ENCODE data around the gene CD52. TPM values are rescaled to one million over a fixed set of nuclear protein-coding genes. Genes with fewer than 3 reads are reported as not detected.

CD52 gene
- total and polyA plus RNA-seq, 2 of the 13 experiments (the other 11 are each of a cell fraction or from before 2014, with no cell fraction given) = 0.32 TPM; not detected in 1

- TF ChIP-seq CTCF (CRISPR knock-in tag; IDR thresholded peaks at IDR 0.05) (peak; percentile 24; the same call in 1 of the 2 replicates), NR2F2 (IDR thresholded peaks at IDR 0.05; ENCODE audit: borderline replicate concordance, low read depth) (no peak), BORCS8-MEF2B (CRISPR knock-in tag; IDR thresholded peaks at IDR 0.05) (peak; percentile 66; the same call in 1 of the 2 replicates), RXRB (CRISPR knock-in tag; IDR thresholded peaks at IDR 0.05; ENCODE audit: borderline replicate concordance) (peak; percentile 39; the same call in 1 of the 2 replicates), LRRFIP1 (CRISPR knock-in tag; conservative IDR thresholded peaks at IDR 0.05) (no peak), NCOA1 (CRISPR knock-in tag; IDR thresholded peaks at IDR 0.05) (0 out of 2 replicates have a peak, but pooled peaks have one; percentile 33), SALL2 (CRISPR knock-in tag; IDR thresholded peaks at IDR 0.05) (no peak), REST (IDR thresholded peaks at IDR 0.05; ENCODE audit: borderline replicate concordance in 1 of 2, low read depth in 1 of 2, low read length in 2 of 2) (no peak), ZNF101 (CRISPR knock-in tag; IDR thresholded peaks at IDR 0.05; ENCODE audit: borderline replicate concordance, low read depth) (no peak), ASH2L (IDR thresholded peaks at IDR 0.05; ENCODE audit: insufficient read length, low read depth, low read length) (peak; percentile 56), SALL1 (CRISPR knock-in tag; IDR thresholded peaks at IDR 0.05) (peak; percentile 65), ZNF180 (CRISPR knock-in tag; IDR thresholded peaks at IDR 0.05; ENCODE audit: borderline replicate concordance, low read depth) (no peak), ZFP36L2 (CRISPR knock-in tag; IDR thresholded peaks at IDR 0.05) (no peak), ZNF644 (CRISPR knock-in tag; IDR thresholded peaks at IDR 0.05; ENCODE audit: low read depth) (no peak), MTA1 (CRISPR knock-in tag; IDR thresholded peaks at IDR 0.05; ENCODE audit: borderline replicate concordance) (peak; percentile 75; the same call in 1 of the 2 replicates), ZBTB2 (CRISPR knock-in tag; IDR thresholded peaks at IDR 0.05; ENCODE audit: low read depth) (no peak), HDAC1 (CRISPR knock-in tag; IDR thresholded peaks at IDR 0.05) (peak; percentile 97), ZNF501 (CRISPR knock-in tag; IDR thresholded peaks at IDR 0.05) (no peak), ZFP1 (CRISPR knock-in tag; IDR thresholded peaks at IDR 0.05) (no peak)
Observed at GRCh38 chr1:26306290-26307229, 11.2 kb upstream of the CD52 start, which contains the start of gene UBXN11 (continued).

Data from HepG2 (cell line).